GM19372 (cell line): ENCODE data around the gene LTA.
"Not testable (repeated sequence)": the region's sequence is repeated elsewhere in the genome, so short reads cannot be mapped to it uniquely, and the experiment has no call there.

Source experiments
- ATAC-seq: cut with Tn5 transposase; IDR thresholded peaks from one replicate; pipeline ENCODE4 v1.9.1; 2021; ENCODE audit warnings: mild to moderate bottlenecking, low read depth, moderate library complexity; ENCODE audit not compliant: unreplicated experiment

Gene LTA

DNA sequence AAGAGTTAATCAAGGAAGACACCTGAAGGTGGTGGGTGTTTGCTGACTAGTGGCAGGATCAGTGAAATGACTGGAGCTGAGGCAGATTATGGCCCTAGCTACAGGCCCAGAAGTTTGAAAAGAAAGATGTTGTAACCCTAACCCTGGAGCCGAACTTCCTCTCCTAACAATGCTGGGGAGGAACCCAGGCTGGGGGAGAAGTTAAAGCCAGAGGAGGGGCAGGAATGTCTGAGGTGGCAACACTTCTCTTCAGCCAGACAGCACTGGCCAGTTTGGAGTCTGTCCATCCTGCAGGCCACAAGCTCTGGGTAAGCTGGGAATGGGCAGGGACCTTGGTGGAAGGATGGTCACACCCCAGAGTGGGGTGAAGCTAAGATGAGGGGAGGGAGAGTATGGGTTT is 13.9 kb downstream of the LTA start, which contains the start of gene LST1:
TSS of gene LST1 (plus strand) at position 270 of the 400 bp plus-strand sequence. CDS start 1,023 bp downstream, outside the sequence.
- ATAC-seq = no peak

DNA sequence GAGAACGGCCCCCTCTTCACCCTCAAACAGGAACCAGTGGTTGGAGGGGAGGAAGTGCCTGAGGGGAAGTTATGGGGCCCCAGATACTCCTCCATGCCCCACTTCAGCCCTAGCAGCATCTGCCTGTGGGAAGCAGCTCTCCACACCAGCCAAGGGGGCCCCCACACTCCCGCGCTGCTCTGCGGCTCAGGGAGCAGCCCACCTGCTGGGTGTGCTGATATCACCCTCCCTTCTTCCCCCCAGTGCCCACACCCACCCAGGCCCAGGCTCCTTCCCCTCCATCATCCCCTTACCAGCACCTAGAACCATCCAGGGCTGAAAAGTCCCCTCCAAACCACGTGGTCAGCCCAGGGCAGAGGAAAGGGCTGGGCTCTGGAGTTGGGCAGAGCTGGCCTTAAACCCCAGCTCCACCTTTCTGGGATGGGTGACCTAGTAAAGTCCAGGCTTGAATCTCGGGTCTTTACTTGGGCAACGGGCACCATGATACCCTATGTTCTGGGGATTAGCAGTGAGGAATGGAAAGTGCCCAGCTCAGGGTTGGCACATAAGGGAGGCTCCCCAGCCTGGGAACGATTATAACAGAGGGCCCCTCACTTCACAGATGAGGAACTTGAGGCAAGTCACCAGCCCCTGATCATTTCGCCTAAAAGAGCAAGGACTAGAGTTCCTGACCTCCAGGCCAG is 14.7 kb downstream of the LTA start:
- no peak for ATAC-seq

DNA sequence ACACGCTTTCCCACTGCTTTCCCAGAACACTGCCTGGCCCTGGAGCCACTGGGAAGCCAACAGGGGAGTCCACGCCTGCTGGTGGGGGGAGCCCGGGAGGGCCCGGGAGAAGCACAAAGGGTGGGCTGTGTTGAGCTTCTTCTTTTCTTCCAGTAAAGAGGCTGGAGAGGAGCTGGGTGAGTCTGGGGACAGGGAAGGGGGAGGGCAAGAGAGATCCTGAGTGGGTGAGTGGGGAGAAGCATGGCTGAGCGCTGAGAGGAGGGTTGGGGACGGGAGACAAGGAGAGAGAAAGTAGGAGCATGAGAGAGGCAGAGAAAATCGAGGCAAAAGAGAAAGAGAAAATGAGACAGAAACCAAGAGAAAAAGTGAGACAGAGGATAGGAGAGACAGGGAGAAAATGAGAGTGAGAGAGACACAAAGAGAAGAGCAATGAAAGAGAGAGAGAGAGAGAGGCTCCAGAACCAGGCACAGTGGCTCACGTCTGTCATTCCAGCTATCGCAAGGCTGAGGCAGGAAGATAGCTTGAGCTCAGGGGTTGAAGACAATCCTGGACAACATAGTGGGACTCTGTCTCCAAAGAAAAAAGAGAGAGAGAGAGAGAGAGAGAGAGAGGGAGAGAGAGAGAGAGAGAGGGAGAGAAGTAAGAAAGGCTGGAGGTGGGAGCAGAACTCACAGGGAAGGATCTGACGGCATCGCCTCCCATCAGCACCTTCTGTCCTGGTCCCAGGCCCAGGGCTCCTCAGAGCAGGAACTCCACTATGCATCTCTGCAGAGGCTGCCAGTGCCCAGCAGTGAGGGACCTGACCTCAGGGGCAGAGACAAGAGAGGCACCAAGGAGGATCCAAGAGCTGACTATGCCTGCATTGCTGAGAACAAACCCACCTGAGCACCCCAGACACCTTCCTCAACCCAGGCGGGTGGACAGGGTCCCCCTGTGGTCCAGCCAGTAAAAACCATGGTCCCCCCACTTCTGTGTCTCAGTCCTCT is 16.0 kb downstream of the LTA start:
- no peak for ATAC-seq

DNA sequence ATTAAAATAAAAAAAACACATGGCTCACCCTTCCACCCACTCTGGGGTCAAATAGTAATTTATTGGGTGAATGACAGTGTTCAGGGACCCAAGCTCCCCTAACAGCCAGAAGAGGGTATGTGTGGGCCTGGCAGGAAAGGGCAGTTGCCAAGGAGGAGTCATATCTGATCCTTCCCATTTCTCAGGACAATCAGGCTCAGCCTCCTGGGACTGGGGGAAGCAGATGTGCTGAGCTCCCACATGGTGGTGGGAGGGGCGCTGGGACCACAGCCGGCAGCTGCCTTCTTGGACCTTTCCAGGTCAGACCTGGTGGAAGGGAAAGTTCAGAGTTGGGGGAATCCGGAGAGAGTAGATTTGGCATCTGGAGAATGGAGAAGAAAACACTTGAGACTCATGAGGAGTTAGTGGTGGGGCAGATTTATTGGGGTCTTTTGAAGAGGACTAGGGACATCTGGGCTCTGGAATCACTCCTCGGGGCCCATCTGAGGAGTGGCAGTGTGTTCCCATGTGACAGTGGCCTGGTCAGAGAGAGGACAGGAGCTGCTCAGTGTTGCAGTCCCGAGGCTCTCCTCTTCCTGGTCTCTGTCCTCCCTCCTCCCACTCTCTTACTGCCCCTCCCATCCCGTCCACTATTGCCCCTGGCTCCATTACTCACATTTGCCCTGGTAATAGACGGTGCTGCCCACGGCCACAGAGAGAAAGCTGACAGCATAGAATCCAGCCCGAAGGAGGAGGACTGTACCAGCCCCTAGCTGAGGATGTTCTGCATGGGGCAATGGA is 17.0 kb downstream of the LTA start:
- no peak for ATAC-seq

DNA sequence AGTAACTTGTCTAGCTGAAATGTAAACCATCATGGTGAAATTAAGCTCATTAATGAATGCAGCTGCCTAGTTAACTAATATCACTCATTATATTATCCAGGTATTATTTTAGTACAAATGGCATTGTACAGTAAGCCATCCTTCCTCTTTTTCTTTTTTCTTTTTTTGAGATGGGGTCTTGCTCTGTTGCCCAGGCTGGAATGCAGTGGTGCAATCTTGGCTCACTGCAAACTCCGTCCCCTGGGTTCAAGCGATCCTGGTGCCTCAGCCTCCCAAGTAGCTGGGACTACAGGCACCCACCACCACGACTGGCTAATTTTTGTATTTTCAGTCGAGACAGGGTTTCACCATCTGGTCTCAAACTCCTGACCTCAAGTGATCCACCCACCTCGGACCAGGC is 18.6 kb downstream of the LTA start:
- not testable (repeated sequence) for ATAC-seq

DNA sequence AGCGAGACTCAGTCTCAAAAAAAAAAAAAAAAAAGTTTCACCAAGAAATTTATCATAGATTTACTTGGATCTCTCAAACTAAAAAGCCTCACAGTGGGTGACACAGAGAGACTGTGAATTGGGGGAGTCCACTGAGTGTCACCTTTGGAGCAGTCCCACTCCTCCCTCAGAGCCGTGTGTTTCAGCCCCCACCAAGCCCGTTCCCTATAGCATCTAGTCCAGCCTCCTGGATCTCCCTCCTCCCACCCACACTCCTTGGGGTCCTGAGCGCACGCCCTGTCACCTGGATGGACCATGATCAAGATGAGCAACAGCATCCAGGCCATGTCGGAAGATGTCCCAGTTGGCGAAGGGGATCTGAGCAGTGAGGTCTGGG is 20.3 kb downstream of the LTA start:
- ATAC-seq = no peak

DNA sequence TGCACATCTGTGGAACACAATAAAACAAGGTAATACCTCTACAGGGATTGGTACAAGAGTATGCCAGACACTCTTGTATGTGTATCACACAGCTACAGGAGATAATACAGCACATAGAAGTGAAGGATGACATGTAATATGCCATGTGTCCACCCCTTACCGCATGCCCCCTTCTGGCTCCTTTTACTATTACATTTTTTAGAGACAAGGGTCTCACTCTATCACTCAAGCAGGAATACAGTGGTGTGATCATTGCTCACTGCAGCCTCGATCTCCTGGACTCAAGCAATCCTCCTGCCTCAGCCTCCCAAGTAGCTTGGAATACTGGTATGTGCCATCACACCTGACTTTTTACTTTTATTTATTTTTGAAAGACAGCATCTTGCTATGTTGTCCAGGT is 24.9 kb downstream of the LTA start:
- ATAC-seq = no peak

DNA sequence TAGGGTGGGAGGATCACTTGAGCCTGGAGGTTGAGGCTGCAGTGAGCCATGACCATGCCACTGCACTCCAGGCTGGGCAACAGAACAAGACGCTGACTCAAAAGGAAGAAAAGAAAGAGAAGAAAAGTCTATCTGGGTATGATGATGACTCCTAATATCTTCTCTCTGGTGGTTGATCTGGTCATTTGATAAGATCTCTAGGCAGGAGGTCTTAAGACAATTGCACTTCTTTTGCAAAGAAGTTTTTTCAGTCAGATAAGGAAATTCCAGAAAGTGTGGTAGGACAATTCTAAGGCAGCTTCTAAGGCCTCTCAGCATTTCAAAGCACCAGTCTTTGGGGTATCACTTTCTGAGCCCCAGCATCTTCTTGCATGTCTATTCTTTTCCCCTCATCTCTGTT is 35.2 kb downstream of the LTA start:
- no peak for ATAC-seq

DNA sequence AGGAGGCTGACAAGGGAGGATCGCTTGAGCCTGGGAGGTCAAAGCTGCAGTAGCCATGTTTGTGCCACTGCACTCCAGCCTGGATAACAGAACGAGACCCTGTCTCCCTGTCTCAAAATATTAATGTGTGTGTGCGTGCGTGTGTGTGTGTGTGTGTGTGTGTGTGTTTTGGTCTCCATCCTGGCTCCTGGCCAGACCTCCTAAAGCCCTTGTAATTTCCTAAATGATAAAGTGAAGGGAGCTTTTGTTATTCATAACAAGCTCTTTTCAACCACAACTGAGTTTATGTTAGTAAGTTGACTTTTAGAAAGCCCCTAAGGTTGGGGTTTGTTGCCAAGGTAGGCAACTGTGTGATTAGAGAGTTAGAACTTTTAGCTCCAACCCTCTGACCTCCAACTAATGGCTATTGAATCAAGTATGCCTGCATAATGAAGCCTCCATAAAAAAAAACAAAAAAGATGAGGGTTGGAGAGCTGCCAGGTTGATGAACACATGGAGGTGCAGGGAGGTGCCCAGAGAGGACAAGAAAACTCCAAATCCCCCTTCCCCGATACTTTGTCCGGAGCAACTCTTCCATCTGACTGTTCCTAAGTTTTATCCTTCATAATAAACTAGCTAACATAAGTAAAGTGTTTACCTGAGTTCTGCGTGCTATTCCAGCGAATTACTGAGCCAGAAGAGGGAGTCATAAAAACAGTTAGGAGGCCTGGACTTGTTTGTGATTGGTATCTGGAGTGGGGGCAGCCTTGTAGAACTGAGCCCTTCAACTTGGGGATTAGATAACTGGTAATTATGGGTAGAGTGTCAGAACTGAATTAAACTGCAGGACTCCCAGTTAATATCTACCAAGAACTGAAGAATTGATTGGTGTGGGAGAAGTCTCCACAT is 37.7 kb downstream of the LTA start:
- ATAC-seq = no peak

DNA sequence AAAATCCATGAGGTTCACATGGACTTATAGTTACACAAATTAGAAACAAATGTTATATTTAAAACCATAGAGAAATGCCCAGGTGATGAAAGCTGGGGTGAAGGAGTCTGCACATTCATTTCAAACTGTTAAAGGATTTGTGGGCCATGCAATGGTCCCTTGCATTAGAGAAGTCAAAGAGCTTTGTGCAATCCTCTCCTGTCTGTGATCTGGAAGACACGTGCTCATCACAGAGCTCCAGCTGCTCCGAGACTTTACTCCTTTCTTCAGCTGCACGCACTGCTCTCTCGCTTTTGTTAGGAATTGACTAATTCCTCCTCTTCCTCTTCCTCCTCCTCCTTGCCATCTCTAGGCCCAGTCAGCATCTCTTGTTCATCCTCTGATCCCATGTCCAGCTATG is 38.9 kb downstream of the LTA start:
- no peak for ATAC-seq

DNA sequence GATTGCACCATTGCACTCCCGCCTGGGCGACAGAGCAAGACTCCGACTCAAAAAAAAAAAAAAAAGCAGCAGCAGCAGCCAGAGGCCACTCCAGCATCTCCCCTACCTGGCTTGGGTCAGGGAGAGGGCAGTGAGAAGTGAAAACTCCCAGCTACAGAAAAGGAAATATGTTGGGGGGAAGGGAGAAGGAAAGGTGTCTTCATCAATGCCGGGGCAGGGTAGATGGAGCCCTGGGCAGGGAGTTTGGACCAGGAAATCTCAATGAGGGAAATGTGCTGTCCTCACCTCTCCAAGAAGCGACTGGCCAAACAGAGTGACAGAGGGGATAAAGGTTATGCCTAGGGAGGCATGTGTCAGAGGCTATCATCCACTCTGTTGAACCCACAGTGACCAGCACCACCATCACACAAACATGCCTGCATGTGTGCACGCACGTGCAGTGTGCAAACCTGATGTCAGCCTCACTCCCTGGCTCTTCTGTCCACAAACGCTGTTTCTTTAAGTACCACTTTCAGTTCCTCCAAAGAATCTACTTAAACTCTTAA is 42.1 kb downstream of the LTA start:
- peak; percentile 64 for ATAC-seq

DNA sequence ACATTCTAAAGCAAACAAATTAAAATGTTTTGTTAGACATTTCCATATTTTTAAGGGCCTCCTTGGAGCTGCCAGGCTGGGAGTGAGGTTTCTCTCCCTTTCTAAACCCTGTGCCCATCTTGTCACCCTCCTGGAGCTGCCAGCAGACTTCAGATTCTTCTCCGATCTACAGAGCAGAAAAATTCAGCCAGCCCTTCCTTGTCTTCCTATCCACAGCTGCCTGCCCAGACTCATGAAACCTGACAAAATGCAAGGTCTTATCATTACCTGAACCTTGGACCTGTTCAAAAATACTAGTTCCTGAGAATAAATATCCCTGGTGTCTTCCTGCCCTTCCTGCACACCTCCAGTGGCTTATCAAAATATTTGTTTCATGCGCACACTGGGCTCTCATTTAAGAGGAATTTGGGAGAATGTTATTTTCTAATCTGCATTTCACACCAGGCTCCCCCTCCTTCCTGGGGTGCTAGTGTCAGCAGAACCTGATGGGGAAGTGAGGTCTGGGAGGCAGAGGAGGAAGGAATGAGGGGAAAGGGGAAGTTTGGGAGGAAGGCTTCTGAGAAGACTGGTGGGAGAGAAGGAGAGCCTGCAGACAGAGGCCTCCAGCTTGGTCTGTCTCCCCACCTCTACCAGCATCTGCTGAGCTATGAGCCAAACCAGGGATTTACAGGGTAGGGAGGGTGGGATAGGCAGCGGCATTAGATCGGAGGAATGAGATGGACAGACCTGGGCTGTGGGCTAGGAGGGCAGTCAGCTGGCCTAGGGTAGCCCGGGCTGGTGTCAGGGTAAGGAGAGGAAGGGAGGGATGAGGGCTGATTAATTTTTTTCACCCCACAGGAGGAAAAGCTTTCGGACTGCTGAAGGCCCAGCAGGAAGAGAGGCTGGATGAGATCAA is 42.8 kb downstream of the LTA start, which contains the start of gene AIF1:
TSS of gene AIF1 (plus strand) at position 551 of the 895 bp plus-strand sequence. CDS start at position 647, 96 bp downstream.
- ATAC-seq = peak; percentile 12

DNA sequence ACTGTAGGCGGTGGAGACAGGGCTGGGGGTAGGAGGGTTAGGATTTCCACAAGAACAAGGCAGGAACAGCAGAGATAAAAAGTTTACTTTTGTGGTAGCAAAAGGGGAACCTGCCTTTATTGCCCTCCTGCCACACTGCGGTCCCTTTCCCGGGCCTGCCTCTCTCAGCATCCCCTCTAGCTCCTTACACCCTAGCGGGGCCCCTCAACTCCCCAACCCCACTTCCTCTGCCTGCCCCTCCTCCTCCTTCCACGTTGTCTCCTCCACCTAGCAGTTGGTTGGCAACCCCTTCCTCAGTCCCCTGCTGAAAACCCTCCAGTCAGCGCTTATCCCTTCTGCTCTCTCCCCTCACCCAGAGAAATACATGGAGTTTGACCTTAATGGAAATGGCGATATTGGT is 43.7 kb downstream of the LTA start:
- ATAC-seq = no peak

DNA sequence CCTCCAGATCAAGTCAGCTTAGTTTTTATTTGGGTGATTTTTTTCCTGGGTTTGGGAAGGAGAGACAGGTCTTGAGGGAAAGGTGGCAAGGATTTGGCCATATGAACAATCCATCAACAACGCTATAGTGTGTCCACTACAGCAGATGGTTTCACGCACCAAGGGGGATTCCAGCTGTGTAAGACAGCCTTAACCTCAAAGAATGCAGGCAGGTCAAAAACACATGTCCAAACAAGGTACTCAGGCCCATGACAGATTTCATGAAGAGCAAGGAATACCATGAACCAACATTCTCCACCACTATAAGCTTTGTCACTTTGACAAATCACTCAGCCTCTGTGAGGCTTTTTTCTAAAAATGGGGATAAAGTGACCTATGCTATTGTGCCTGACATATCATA is 44.9 kb downstream of the LTA start:
- no peak for ATAC-seq

DNA sequence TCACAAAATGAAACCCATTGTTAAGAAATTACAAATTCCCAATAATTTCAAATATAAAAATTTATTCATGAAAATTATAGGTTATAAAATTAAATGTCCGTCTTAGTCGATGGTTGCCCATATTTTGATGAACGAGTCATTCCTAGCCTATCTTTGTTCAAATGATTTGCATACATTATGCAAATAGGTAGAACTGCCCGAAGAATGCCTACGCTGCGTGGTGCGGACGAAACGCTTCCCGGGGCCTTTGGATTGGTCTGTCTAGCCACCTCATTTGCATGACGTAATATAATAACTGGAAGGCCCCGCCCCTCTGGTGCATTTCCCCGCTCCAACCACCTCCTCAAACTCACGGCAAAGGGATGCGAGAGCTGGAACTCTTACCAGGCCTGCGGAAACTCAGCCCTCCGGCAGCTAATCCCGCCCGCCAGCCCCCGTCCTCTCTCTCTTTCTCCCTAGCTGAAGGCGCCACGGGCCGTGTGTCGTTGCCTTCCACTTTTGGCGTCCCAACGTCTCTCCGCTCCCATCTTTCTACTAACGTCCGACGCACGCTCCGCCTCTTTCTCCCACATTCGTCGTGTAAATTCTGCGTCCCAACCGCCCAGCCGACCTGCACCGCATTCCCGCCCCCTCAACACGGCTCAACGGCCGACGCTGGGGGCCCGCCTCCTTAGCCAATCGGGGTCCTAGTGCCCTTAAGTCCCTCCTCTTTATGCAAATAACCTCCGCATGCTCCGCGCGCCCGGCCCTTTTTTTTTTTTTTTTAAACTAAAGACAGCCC is 47.9 kb downstream of the LTA start:
- peak; percentile 87 for ATAC-seq

DNA sequence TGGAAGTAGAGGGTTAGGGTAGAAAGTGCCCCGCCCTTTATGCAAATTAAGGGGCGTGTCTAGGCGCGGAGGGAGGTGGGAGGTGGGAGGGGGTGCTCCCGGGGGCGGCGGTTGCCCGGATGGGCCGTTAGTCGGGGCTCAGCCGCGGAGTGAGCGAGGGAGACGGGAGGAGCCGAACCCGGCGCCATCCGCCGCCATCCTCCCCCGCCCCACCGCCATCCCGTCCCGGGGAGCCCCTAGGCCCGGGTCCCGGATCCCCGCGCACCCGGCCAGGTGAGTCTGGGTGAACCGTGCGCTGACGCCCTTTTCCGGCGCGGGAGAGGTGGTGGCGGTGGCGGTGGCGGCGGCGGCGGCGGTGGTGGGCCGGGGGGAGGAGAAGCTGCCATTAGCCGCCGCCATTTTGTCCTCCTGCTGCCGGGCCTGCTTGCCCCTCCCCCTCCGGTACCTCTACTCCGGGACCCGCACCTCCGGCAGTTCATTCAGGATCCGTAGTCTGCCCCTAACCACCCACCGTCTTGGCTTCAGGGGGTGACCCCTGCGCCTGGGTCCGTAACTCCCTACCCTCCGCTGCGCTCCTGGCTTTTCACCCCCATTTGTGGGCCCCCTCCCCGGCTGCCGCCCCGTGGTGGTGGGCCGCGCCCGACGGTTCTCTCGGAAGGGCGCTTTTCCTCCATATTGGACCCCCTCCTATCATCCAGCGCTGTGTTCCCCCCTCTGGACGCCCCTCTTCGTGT is 48.7 kb downstream of the LTA start, which contains the start of gene PRRC2A:
TSS of gene PRRC2A (plus strand) at position 130 of the 734 bp plus-strand sequence. CDS start 2,075 bp downstream, outside the sequence.
- ATAC-seq = peak; percentile 39
